Measurements from ENCODE around the gene PRSS1.
"Not testable (repeated sequence)": the region's sequence is repeated elsewhere in the genome, so short reads cannot be mapped to it uniquely, and the experiment has no call there.

- TF ChIP-seq, protein P1, sequence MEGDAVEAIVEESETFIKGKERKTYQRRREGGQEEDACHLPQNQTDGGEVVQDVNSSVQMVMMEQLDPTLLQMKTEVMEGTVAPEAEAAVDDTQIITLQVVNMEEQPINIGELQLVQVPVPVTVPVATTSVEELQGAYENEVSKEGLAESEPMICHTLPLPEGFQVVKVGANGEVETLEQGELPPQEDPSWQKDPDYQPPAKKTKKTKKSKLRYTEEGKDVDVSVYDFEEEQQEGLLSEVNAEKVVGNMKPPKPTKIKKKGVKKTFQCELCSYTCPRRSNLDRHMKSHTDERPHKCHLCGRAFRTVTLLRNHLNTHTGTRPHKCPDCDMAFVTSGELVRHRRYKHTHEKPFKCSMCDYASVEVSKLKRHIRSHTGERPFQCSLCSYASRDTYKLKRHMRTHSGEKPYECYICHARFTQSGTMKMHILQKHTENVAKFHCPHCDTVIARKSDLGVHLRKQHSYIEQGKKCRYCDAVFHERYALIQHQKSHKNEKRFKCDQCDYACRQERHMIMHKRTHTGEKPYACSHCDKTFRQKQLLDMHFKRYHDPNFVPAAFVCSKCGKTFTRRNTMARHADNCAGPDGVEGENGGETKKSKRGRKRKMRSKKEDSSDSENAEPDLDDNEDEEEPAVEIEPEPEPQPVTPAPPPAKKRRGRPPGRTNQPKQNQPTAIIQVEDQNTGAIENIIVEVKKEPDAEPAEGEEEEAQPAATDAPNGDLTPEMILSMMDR (IDR thresholded peaks at IDR 0.05; ENCODE audit: insufficient read depth, low read length): not testable (repeated sequence)
- TF ChIP-seq GABPA (IDR thresholded peaks at IDR 0.05; ENCODE audit: low read depth); SPI1 (IDR thresholded peaks at IDR 0.05; ENCODE audit: borderline replicate concordance, low read depth); POLR2AphosphoS5 (IDR thresholded peaks at IDR 0.05; ENCODE audit: low read depth); REST (IDR thresholded peaks at IDR 0.05; ENCODE audit: insufficient replicate concordance, low read depth): not testable (repeated sequence)
Observed at GRCh38 chr7:142775351-142776115, 26.3 kb downstream of the PRSS1 start.

All from HL-60 (cell line).